GM21723 (cell line): ENCODE results near the gene PCGF3.
"Not testable (repeated sequence)": the region's sequence is repeated elsewhere in the genome, so short reads cannot be mapped to it uniquely, and the experiment has no call there.

Experiments used
- ATAC-seq: cut with Tn5 transposase; IDR thresholded peaks from one replicate; pipeline ENCODE4 v1.9.1; 2021; ENCODE audit warnings: mild to moderate bottlenecking, moderate library complexity; ENCODE audit not compliant: unreplicated experiment

The PCGF3 gene

GRCh38 chr4:792626-793092 is 87.0 kb downstream of the PCGF3 start:
- ATAC-seq: no peak

DNA sequence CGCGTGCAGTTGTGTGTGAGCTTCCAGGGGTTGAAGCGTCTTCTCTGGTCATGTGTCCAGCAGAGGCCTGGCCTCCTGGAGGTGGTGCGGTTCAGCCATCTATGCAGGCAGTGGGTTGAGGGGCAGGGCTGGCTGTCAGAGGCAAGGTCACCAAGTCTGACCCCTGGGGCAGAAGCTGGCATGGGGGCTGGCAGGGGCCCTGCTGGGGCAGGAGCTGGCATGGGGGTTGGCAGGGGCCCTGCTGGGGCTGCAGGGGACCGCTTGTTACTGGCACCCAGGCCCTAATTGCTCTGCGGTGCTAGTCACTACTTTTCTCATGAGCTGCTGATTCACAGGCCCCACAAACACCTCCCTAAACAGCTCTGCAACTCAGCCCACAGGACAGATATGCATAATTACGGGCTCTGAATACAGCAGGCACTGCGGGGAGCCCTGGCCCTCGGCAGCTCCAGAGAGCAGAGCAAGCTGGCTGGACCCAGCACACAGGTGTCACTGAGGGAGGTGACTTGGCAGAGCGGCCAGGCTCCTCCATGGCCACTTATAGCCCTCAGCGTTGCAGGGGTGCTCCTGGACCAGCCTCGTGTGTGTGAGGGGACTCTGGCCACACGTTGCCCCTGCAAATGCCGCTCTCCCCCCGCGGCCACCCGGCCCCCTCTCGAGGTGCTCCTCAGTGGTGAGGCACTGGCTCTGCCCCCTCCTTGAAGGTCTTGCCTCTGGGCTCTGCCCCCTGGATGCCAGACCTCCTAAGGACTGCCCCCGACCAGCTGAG is 87.6 kb downstream of the PCGF3 start:
- ATAC-seq: no peak

DNA sequence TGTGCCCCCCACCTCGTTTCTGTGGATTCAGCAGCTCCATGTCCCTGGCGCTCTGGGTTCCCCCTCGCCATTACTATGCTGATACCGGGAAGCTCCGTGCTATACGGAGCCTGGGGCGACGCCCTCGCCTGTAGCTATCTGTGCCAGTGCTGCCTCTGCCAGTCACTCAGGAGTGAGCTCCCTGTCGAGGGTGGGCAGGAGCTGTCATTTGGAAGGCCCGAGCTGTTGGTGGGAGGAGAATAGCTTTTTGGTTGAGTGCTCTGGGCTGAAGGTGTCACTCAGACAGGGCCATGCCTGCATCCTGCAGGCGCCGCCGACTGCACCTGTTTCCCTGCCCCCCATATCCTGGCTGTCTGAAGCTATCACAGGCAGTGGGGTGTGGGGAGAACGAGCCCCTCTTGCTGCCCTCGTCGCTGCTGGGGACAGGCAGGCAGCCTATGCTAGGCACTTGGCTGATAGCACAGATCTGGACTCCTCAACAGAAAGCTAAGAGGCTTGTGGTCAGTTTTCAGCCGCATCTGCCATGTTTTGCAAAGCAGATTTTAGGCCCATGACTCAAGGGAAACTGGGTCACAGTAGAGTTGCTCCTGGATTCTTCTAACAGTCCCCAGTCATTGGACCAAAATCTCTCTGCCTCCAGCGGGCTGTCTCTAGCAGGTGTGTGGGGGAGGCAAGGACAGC is 88.4 kb downstream of the PCGF3 start:
- no peak for ATAC-seq

DNA sequence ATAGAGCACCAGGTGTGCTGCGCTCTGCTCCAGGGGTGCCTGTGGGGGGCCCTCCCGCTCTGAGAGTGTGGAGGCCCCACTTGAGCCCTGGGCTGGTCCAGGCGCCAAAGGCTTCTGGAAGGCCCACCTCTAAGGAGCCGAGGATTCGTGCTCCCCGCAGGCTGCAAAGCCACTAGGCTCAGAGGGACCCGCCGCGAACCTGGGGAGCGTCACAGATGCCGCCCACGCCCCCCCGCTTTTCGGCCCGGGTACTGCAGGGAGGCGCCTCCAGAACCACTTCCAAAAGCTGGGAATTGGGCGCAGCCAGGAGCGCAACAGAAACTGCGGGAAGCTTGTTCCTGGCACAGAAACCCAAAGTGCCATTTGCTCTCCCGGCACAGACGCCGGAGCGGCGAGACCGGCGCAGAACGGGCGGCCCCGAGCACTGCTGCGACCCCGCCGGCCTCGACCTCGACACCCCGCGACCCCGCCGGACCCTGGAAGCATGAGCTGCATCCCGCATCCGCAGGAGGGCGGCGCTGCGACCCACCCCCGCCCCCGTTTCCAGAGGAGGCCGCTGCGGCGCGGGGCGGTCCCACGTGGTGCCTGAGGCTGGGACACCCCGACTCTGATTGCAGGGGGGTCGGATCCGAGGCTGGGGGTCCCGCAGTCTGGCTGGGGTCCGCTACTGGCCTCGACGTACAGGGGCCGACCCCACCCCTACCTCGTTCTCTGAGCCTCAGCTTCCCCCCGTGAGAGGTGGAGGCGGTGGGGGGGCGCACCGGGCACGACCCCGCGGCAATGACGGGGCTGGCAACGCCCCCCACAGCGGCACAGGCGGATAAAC is 89.5 kb downstream of the PCGF3 start:
- ATAC-seq: no peak

DNA sequence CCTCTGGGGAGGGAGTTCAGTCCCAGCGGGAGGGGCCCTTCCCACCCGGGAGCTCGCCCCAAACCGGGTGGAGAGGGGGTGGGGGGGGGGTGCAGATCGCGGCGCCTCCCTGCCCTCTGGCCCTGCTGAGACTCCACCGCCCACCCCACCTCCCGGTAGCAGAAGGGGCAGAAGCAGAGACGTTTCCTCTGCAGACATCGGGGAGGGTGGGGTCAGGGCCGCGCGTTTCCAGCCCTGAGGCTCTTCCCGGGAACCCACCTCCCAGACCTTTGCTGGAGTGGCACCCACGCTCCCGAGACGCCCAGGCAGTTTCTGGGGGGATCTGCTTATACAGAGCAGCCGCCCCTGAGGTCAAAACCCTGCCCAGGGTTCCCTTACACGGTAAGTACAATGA is 90.1 kb downstream of the PCGF3 start:
- ATAC-seq: no peak

DNA sequence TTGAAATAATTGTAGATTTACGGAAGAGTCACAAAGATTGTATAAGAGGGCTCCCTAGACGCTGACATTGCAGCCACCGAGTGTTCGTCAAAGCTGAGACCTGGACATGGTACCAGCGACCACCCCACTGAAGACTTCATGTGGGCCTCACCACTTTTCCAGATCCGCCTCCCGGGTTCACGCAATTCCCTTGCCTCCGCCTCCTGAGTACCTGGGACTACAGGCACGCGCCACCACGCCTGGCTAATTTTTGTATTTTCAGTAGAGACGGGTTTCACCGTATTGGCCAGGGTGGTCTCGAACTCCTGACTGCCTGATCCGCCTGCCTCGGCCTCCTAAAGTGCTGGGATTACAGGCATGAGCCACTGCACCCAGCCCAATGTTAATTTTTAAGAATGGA is 90.6 kb downstream of the PCGF3 start:
- no peak for ATAC-seq

- no peak for ATAC-seq
Measured at GRCh38 chr4:797066-797465, 91.4 kb downstream of the PCGF3 start.

- no peak for ATAC-seq
Measured at GRCh38 chr4:801436-802124, 95.9 kb downstream of the PCGF3 start.

GRCh38 chr4:803884-804283 is 98.3 kb downstream of the PCGF3 start:
- no peak for ATAC-seq

DNA sequence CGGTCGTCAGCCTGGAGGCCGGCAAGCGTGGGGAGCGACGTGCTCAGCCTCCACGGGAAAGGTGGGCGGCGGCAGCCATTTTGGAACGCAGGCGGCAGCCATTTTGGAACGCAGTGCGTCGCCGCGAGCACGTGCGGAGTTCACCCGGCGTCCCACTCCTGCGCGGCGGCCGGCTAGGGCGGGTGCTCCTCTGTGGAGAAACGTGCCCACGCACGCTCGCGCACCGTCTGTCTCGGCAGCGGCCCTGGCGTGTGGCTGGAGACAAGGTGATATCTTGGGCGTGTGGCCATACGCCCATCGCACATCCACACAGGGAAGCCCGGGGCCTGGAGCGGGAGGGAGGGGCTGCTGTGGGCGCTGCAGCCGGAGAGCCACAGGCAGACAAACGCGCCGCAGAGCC is 99.2 kb downstream of the PCGF3 start:
- no peak for ATAC-seq

DNA sequence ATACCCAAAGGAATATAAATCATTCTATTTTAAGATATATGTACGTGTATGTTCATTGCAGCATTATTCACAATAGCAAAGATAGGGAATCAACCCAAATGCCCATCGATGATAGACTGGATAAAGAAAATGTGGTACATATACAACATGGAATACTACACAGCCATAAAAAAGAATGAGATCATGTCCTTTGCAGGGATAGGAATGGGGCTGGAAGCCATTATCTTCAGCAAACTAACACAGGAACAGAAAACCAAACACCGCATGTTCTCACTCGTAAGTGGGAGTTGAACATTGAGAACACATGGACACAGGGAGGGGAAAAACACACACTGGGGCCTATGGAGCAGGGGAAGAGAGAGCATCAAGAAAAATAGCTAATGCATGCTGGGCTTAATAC is 101.3 kb downstream of the PCGF3 start:
- not testable (repeated sequence) for ATAC-seq

- ATAC-seq: no peak
Measured at GRCh38 chr4:807792-808191, 102.2 kb downstream of the PCGF3 start.

DNA sequence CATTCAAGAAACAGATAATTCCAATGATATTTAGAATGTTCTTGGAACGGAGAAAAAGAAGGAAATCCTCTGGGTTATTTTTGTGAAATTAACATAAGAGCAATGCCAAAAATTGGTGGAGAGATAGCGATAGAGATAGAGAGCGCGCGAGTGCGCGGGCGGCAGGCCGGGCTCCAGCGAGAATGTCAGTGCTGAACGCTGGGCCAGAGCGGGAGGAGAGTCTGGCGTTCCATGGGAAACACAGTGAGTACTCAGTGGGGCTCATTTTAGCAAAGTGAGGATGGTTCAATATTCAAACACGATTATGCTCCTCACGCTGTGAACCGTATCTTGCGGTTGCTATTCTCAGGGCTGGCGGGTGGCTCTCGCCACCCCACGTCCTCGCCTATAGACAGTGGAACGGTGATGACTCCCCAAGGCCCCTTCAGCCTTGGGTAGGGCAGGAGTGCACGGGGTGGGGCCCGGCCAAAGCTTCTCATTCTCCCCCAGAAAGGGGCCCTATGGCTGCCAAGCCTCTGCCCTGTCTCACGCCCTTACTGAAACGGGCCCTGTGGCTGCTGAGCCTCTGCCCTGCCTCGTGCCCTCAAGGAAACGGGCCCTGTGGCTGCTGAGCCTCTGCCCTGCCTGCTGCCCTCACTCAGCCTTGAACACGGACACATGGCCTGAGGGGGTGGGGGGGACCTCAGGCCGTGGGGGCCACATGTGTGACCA is 103.4 kb downstream of the PCGF3 start:
- ATAC-seq: no peak

DNA sequence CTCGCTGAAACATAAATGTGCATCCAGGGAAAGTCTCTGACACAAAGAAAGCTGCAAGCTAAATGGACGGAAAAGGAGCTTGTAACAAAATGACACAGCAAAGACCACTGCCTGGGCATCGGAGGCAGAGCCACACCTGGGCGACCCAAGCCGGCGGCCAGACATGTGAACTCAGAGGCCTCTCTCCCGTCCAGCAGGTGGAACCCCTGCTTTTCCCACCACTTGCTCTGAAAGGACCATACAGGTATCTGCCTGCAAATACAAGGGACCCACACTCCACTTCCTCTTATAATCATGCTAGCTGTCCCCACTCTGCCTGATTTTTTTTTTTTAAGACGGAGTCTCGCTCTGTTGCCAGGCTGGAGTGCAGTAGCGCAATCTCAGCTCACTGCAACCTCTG is 108.3 kb downstream of the PCGF3 start:
- no peak for ATAC-seq

GRCh38 chr4:814312-814850 is 108.7 kb downstream of the PCGF3 start:
- no peak for ATAC-seq

DNA sequence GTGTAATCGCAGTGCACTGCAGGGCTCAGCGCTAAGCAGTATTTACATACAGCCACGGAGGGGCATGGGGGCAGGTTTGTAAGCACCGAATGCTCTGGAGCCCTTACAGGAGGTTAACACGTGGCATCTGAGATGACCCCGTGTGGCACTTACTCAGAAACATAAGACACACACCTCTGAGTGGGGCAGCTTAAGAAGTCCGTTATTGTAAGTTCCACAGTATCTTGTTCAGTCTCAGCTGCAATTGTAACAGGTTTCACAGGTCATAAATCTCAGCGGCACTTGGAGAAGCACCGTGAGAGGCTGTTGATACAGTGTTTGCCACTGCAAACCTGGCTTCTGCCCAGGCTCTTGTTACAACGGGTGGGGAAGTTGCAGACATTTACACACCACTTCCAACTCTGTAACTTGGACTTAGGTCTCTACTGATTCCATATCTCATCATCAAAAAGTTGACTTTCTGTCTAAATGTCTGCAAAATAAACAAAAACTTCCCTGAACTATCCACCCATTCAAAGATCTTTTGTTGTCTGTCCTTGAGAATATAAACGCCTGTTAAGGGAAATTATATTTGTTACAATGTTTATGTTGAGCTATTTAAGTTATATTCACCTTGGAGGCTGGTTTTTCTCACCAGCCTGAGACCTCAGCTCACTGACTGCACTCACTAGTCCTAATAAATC is 110.0 kb downstream of the PCGF3 start:
- no peak for ATAC-seq

GRCh38 chr4:818106-818921 is 112.7 kb downstream of the PCGF3 start:
- ATAC-seq: no peak

DNA sequence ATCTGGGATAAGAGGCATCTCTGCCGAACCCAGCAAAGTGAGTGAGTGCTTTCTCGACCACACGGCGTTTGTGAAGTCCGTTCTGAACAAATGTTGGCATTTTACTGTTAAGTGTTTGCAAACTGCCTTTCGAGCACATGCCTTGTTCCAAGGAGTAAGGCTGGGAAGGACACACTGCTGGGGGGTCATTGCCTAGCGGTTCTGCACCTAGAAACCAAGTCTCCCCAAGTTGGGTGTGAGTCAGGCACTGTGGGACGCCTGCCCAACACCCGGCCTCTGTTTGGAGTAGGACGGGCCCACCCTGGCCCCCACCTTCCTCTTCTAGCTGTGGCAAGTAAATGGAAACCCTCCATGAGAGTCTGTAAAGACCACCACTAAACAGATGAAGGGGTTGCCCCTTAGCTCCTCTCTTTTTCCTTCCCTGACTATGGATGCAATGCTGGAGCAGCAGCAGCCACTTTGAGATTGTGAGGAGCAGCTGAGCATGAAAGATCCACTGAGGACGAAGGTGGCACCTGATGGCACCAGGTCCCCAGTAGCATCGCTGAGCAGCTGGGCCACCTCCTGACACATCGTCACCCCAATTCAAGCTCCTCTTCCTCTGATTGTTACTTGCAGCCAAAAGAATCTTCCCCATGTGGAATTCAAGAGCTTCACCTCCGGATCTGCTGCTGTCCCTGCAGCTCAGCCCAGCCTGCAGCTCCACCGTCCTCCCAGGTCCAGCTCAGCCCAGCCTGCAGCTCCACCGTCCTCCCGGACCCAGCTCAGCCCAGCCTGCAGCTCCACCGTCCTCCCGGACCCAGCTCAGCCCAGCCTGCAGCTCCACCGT is 114.0 kb downstream of the PCGF3 start:
- ATAC-seq: no peak
